Tibial artery (tissue), 4 donors: ENCODE measurements around the gene LRIG1.

Source experiments
- DNase-seq, 2 donors: peaks; one replicate each; pipeline ENCODE4 v3.0.0-alpha.2; 2019
- H3K27ac ChIP-seq, 2 donors: fragments of 200-600 bp; sonication (generic) in 1 of 2; 1 replicate in 1 of 2; 2 replicates in 1 of 2; pipeline ENCODE4 v1.5.1; 2018 to 2019; ENCODE audit warnings: mild to moderate bottlenecking in 1 of 2
- H3K27me3 ChIP-seq, 2 donors: fragments of 200-600 bp; sonication (generic) in 1 of 2; one replicate each; pipeline versions ENCODE4 v1.5.1 to v1.6.0; 2016 to 2019
- H3K36me3 ChIP-seq, 3 donors: fragments of 200-600 bp; sonication (generic) in 2 of 3; one replicate each; pipeline ENCODE4 v1.5.1; 2016 to 2019; ENCODE audit warnings: mild to moderate bottlenecking in 2 of 3
- H3K4me1 ChIP-seq, 4 donors: fragments of 200-600 bp; sonication (generic) in 2 of 4; 1 replicate in 3 of 4; 2 replicates in 1 of 4; pipeline ENCODE4 v1.5.1; 2016 to 2019
- H3K4me3 ChIP-seq, 2 donors: fragments of 200-600 bp; sonication (generic) in 1 of 2; 1 replicate in 1 of 2; 2 replicates in 1 of 2; pipeline ENCODE4 v1.5.1; 2018 to 2019; ENCODE audit warnings: mild to moderate bottlenecking in 2 of 2
- H3K9me3 ChIP-seq, 3 donors: fragments of 200-600 bp; sonication (generic) in 1 of 3; one replicate each; pipeline ENCODE4 v1.5.1; 2016 to 2019
- intact Hi-C: fragments of 100-400 bp; cut with DNase I; formaldehyde crosslinking; loops from one replicate; pipeline ENCODE4 v1.15.0; 2023; ENCODE audit warnings: low total_unique reads
- TF ChIP-seq, protein P1 (sequence below), 2 experiments: fragments of 200-600 bp in 1 of 2; fragments of 450-650 bp in 1 of 2; IDR thresholded peaks; one replicate each; pipeline ENCODE4 v1.5.1; 2017 to 2019; ENCODE audit warnings: antibody characterized with exemption in 2 of 2, mild to moderate bottlenecking in 1 of 2, moderate library complexity in 1 of 2

The LRIG1 gene

DNA sequence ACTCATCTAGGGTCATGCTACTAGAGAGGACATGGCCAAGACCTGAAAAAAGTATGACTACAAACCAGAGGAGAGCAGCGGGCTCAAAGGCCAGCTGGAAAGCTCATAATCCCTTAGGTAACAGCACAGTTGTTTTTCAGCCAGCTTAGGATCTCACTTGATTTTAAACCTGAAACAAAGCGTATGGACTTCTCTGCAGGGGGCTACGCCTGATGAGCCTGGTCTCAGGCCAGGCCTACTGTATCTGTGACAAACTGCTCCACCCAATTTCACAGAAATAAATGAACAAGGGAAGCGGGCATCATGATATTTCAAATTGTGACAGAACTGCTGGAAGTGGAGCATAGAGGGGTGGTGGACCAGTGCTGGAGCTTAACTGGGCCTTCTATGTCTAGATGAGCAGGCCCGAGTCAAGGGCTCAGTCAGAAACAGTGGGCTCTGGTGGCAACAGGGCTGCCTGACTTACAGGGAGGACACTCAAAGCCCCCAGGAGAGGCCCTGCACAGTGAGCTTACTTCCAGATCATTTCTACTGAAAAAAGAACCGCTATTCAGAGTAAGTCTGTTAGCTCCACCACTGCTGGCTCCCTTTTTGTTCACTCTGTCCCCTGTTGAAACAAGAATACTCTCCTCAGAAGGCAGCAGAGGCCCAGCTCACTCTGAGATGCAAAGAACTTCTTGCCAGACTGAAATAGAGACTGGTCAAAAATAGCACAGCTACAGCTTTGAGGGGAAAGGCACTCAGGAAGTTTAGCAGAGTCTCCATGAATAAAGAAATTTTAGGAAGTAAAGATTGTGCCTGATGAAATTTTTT lies 47.0 kb downstream of the LRIG1 start:
- Histone ChIP-seq H3K27me3 (no peaks in the 10 kb centered on the region), H3K4me1 (peaks cover 0 to 86% (median 68%) of the 10 kb centered on the region in 4 donors), H3K36me3 (peaks cover 0 to 17% (median 5%) of the 10 kb centered on the region in 3 donors), H3K9me3 (no peaks in the 10 kb centered on the region), H3K4me3 (no peak overlapping the region), H3K27ac (peak overlapping the region; percentile 71 to 82)
- intact Hi-C loops = loop anchor here (5.0 kb wide), 1 partner anchor 43 kb away; no protein-coding TSS in a partner anchor
- TF ChIP-seq, protein P1, sequence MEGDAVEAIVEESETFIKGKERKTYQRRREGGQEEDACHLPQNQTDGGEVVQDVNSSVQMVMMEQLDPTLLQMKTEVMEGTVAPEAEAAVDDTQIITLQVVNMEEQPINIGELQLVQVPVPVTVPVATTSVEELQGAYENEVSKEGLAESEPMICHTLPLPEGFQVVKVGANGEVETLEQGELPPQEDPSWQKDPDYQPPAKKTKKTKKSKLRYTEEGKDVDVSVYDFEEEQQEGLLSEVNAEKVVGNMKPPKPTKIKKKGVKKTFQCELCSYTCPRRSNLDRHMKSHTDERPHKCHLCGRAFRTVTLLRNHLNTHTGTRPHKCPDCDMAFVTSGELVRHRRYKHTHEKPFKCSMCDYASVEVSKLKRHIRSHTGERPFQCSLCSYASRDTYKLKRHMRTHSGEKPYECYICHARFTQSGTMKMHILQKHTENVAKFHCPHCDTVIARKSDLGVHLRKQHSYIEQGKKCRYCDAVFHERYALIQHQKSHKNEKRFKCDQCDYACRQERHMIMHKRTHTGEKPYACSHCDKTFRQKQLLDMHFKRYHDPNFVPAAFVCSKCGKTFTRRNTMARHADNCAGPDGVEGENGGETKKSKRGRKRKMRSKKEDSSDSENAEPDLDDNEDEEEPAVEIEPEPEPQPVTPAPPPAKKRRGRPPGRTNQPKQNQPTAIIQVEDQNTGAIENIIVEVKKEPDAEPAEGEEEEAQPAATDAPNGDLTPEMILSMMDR (IDR thresholded peaks at IDR 0.05) = no peak
- peak in 1 of 2 donors; percentile 21 for DNase-seq

DNA sequence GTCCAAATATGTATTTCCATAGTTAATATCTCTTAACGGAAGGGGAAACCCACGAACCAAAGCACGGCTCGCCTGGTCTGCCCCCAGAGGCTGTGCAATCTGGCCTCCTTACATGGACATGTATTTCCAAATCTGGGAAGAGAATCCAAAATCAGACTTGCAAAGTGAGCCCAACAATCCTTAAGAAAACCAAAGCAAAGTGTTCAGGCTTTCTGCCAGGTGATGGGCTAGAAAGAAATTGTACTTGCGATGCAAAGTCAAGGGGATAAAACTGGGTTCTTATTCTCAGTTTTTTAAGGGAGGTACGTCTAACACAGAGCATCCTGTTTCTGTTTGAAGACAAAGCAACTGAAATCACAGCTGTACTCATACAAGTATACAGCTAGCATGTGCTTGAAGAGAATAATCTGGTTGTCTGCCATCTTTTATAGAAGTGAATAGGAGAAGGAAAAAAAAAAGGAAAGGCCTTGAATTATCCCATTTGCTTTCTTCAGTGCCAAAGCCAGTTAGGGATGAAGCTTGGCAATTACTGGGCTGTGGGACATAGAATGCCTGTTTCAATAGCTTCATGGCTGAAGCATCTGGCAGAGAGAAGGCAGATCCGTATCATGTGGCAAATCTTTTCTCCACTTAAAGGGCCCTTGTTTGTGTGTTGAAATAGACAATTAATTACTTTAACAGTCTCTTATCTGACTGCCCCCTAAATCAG lies 48.4 kb downstream of the LRIG1 start:
- Histone ChIP-seq H3K27ac (peak overlapping the region; percentile 71 to 82), H3K27me3 (no peaks in the 10 kb centered on the region), H3K9me3 (no peaks in the 10 kb centered on the region), H3K36me3 (peaks cover 0 to 7% (median under 1%) of the 10 kb centered on the region in 3 donors), H3K4me3 (peak overlapping the region in 1 of 2 donors; percentile 11), H3K4me1 (peaks cover 0 to 99% (median 71%) of the 10 kb centered on the region in 4 donors)
- intact Hi-C loops = loop anchor here (5.0 kb wide), 1 partner anchor 45 kb away; no protein-coding TSS in a partner anchor
- TF ChIP-seq, protein P1 (IDR thresholded peaks at IDR 0.05) = no peak
- peak; percentile 65 to 77 for DNase-seq

DNA sequence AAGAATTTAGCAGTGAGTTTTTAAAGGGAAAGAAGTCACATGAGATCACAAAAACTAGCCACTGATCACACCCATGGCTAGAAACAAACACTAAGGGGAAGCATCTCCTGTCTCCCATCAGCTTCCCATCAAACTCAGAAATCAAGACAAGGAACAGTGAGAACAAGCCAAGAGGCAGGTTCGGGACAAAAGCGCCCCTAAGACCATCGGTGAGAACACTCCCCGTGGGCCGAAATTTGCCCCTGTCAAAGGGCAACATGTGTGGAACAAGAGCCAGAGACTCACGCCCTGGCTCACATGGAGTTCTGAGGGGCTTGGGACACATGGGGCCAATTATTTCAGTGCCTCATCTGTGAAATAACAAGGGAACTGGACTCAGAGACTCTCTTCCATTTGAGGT lies 49.1 kb downstream of the LRIG1 start:
- Histone ChIP-seq H3K36me3 (peaks cover 0 to 5% (median 3%) of the 10 kb centered on the region in 3 donors), H3K4me3 (peak overlapping the region in 1 of 2 donors; percentile 11), H3K9me3 (no peaks in the 10 kb centered on the region), H3K27ac (peak overlapping the region; percentile 71 to 82), H3K4me1 (peaks cover 0 to 95% (median 66%) of the 10 kb centered on the region in 4 donors), H3K27me3 (no peaks in the 10 kb centered on the region)
- DNase-seq = no peak
- TF ChIP-seq, protein P1 (IDR thresholded peaks at IDR 0.05) = no peak
- intact Hi-C loops = loop anchor here (5.0 kb wide), 1 partner anchor 46 kb away; no protein-coding TSS in a partner anchor

DNA sequence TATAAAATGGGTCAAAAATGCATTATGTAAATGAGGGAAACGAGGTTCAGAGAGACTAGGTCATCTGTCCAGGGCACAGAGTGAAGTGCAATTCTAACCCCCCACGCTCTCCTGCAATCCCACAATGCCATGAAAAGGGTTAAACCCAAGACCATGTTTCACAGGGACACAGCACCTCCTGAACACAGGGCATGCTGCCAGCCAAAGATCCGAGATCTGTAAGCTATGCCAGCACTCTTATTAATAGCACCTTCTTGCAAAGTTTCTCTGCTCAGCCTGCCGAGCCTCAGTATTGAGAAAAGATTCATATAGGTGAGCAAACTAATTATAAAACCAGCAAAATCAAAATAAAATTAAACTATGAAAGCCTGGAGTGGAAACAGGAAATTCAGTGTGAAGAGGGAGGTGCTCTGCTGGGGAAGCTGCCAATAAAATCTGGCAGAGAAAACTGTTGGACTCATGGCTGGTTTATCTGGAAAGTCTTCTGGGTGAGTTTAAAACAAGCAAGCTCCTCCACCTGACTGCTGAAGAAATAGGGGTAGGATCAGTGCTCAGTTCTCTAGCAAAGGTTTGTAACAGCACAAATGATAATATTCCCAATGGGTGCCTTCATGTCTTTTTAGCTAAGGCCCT lies 50.3 kb downstream of the LRIG1 start:
- H3K36me3 ChIP-seq = peaks cover 0 to 5% (median 0%) of the 10 kb centered on the region in 3 donors
- DNase-seq = peak; percentile 73 to 84
- intact Hi-C loops = loop anchor here (5.0 kb wide), 1 partner anchor 47 kb away; no protein-coding TSS in a partner anchor
- H3K9me3 ChIP-seq = no peaks in the 10 kb centered on the region
- no peaks in the 10 kb centered on the region for H3K27me3 ChIP-seq
- peaks cover 0 to 83% (median 63%) of the 10 kb centered on the region in 4 donors for H3K4me1 ChIP-seq
- TF ChIP-seq, protein P1 (IDR thresholded peaks at IDR 0.05) = no peak
- peak overlapping the region; percentile 71 to 82 for H3K27ac ChIP-seq
- H3K4me3 ChIP-seq = peak overlapping the region in 1 of 2 donors; percentile 4

DNA sequence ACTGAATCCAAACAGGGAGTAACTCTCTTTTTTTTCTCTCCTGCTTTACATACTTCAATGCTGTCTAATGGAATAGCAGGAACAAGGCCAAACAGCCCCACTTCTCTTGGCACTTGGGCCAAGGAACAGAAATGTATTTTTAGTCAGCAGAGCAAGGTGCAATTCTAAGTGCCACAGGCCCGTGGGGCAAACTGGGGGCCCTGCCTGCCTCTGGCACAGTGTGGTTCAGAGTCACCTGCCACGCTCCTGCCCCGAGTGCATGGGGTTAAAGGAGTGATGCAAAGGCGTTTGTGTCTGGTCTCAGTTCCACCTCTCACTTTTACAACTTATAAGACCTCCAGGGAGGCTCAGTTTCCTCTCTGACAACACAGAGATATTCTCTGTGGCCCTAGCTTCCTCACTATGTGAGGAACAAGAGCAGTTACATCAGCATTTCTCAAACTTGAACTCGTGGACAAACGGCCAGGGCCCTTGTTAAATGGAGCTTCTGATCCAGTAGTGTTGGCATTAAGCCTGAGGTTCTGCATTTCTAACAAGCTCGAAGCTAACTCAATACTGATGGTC lies 51.3 kb downstream of the LRIG1 start:
- H3K36me3 ChIP-seq = peaks cover 0 to 5% (median 0%) of the 10 kb centered on the region in 3 donors
- H3K9me3 ChIP-seq = no peaks in the 10 kb centered on the region
- peaks cover 0 to 75% (median 61%) of the 10 kb centered on the region in 4 donors for H3K4me1 ChIP-seq
- intact Hi-C loops = no loop called here
- no peak for DNase-seq
- peak overlapping the region; percentile 71 to 82 for H3K27ac ChIP-seq
- no peak overlapping the region for H3K4me3 ChIP-seq
- TF ChIP-seq, protein P1 (IDR thresholded peaks at IDR 0.05) = no peak
- H3K27me3 ChIP-seq = no peaks in the 10 kb centered on the region
